OCI-LY3 (cell line): ENCODE data around the gene WBP2.

Source experiments
- EZH2phosphoT487 ChIP-seq: fragments of 200-600 bp; shearing (Covaris generic); IDR thresholded peaks from 2 replicates; pipeline ENCODE4 v1.6.1; 2018; ENCODE audit warnings: antibody characterized with exemption, mixed run types, low read depth
- TF ChIP-seq, protein P1 (sequence below): fragments of 200-600, 300-600 bp; sonication (generic); IDR thresholded peaks from 2 replicates; pipeline ENCODE4 v1.5.1; 2014; ENCODE audit warnings: antibody characterized with exemption, low read length, low read depth

DNA sequence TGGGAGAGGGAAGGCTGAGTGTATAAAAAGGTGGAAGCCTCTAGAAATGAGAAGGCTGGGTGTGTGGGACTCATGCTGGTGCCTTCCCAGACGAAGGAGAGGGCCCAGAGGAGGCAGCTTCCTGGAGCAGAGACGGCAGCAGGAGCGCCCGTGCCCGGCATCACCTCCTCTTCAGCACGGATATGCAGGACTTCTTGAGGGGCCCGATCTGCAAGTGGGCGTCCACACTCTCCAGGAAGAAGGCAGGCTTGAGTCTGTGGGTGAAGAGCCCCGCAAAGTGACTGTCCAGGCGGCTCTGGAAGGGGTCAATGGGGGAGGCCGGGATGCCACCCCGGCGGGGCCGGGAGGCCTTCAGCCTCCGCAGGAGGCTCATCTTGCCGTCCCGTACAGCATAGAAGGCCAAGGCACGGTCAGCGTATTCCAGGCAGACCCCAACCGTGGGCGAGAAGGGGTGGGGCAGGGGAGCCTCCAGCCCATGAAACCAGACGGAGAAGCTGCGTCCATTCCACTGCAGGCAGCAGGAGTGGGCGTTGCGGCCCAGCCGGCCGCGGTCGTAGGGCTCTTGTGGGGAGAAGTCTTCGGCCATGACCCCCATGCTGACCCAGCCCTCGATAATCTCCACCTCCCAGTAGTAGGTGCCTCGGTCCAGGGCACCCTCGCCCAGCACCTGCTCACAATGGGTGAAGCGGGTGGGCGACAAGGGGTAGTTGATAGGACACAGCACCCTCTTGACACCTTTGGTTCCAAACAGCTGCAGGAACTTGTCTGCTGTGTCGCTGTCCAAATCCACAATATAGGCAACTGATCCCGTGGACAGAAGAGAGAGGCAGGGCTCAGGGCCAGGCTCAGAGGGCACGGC lies 19.4 kb upstream of the WBP2 start:
- TF ChIP-seq, protein P1, sequence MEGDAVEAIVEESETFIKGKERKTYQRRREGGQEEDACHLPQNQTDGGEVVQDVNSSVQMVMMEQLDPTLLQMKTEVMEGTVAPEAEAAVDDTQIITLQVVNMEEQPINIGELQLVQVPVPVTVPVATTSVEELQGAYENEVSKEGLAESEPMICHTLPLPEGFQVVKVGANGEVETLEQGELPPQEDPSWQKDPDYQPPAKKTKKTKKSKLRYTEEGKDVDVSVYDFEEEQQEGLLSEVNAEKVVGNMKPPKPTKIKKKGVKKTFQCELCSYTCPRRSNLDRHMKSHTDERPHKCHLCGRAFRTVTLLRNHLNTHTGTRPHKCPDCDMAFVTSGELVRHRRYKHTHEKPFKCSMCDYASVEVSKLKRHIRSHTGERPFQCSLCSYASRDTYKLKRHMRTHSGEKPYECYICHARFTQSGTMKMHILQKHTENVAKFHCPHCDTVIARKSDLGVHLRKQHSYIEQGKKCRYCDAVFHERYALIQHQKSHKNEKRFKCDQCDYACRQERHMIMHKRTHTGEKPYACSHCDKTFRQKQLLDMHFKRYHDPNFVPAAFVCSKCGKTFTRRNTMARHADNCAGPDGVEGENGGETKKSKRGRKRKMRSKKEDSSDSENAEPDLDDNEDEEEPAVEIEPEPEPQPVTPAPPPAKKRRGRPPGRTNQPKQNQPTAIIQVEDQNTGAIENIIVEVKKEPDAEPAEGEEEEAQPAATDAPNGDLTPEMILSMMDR = no peak
- no peak for TF ChIP-seq EZH2phosphoT487
